Right renal pelvis (tissue), 4 donors: Measurements from ENCODE around the gene DLX2. TPM values are rescaled to one million over a fixed set of nuclear protein-coding genes. Genes with fewer than 3 reads are reported as not detected.

Source experiments
- DNase-seq, 4 donors: peaks; one replicate each; pipeline ENCODE4 v3.0.0-alpha.2; 2013; ENCODE audit warnings: low read depth in 4 of 4, low spot score in 3 of 4, missing footprints in 1 of 4
- polyA plus RNA-seq, 4 donors: library from polyadenylated mRNA; unstranded; fragments of 120-200 nt; gene quantifications; one replicate each; pipeline ENCODE4 v1.2.1, GENCODE V29; 2013; ENCODE audit not compliant: insufficient read length in 4 of 4

Gene DLX2
- polyA plus RNA-seq, 4 donors: 0.08 to 0.25 (median 0.11) TPM

DNA sequence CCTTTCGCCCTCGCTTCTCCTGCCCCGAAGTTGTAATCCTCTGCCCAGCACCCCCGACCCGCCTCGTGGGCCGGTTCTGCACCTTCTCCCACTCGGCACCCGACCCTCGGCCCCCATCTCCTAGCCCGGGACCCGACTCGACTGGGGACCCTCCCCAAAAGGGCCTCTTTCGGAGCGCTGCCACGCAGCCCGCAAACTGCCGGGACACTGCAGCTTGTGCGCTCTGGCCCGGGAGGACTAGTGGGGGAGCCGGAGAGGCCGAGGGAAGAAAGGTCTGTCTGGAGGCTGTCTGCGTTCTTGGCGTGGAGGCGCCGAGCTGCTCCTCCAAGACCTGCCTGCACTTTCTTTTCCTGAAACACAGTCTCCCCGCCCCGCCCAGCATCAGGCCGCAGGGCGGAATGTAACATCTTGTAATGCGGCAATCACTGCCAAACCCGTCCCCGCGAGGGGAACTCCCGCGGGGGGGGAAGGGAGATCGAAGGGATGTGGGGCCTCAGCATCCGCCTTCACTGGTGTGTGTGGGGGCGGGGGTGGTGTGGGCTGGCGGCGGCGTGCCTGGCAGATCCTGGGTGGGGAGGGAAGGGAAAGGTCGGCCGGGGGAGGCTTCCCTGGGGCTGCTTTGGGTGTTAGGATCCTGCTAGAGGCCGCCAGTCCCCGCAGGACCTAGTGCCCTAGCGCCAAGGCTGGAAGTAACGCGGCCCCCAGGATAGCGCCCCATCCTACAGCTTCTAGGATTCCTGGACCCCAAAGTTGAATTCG is 7.4 kb downstream of the DLX2 start:
- DNase-seq: peak in 1 of 4 donors; percentile 21

DNA sequence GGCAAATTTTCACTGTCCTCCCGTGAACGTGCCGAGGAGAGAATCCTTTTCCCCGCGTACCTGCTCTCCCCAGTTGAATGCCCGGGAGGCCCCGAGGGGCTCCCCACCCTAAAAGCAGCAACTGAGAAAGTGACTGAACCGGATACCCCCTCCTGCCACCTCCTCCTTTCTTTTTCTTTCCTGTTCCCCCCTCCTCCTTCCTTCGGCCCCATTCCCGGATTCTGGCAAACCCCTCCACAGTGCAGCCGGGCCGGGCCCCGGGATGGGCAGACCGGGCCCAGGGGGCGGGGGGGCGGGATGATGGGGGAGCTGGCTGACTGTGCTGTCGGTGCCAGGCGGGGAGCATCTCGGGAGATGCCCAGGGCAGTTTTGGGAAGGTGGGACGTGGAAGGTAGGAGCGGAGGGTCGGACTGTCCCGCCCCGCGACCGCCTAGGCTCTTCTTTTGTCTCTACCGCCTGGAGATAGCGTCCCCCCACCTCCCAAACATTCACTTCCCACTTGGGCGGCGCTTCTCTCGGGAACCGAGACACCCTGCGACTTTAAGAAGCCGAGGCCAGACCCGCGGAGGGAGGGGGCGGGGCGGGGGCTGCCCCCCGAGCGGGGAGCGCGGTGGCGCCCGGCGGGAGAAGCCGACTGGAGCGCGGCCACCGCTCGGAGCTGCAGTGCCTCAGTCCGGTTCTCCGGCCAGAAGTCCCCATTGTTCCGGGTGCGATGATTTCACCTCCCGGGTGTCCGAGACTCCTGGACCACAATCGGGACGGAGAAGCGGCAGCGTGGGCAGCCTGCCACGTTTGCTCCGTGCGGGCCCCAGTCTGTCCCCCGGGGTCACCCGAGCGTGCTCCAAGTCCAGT is 8.2 kb downstream of the DLX2 start:
- no peak for DNase-seq

DNA sequence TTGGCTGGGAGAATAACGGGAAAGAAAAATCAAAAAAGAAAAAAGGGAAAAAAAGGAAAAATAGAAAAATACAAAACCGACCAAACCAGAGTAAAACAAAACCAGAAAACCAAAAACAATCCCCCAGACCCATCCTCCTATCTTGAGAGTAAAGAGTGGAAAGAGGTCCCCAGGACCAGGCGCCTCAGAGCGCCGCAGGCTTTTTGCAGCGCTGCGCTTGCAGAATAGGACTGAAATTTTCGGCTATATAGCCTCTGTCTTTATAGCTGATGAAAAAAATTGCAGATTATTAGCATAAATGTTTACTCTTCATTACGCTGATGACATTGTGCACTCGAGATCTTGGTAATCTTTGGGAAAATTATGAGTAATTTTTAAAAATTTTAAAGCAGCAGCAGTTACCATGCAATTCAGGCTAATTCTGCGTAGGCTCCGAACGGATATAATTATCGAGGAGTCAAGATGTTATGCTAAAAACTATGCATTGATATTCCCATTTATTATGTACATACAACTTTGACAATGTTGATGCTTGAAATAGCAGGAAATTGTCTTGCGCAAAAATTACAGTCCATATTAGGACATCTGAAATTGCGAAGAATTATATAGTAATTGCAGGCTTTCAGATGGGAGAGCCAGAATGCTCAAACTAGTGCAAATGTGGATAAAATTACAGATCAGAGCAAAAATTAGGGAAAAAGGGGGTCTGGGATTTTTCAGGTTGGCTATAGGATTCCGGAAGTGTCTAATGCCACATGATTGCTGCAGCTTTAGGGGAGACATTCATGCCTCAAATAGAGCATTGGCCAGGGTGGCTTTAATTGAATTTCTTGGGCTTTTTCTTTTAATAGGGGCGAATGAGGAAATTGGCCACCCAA is 9.0 kb downstream of the DLX2 start:
- DNase-seq: no peak

DNA sequence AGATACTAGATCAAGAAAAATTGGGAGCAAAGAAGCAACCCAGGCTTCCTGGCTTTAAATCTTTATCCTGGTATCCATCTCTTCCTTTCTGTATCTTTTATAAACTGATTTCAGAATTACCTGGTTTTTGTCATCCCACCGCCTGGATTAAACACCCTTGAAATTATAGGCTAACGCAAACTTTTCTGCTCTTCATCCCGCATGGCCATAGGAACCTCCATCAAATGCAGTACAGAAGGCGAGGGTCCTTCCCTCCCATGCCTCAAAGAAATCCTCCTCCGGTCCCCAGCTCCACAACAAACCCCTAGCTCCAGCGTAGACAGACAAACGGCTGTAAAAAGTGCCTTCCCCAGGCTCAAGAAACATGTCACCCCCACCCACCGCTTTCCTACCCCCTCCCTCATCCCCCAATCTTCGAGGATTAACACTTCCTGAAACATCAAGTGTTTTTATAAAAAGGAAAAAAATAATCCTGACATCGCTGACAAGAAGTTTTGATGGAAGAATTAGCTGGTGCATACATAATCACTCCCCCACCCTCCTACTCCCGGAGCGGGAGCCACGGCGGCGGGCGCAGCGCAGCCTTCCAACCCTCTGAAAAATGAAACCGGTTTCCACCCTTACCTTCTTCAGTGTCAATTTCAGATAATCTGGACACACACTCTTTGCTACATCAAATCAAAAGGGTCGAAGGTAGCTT is 9.8 kb downstream of the DLX2 start:
- no peak for DNase-seq

DNA sequence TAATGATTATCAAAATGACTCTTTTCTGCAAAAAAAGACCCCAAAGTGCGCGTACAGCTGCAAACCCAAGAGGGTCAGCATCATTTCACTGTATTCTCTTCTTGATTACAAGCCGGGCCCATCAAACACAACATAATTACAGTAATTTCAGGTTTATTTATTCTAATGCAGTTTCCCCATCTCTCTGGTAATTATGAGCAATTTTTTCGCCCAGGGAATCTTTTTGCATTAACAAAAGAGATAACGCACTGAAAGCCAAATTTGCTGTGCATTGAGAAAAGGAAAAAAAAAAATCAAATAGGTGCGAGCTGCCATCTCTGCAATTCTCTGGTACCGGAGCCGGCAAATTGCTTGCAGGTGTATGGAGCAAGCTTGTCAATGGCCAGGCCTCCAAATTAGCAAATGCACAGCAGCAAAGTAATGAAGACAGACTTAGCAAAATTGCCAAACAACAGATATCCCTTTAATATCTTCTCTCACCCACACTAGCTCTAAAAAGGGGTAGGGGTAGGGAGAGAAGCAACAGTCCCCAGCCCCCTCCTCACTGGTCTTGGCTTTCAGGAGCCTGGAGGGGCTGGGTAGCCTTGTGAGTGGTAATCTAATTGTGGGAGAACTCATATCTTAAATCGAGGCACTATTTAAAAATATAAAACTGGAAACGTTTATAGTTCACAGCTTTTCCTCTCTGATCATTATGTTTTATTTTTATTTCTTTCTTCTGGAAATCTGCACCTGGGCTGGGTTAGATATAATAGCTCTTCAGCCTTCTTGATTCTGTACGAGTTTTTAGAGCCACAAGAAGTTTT is 10.7 kb downstream of the DLX2 start:
- DNase-seq: no peak

DNA sequence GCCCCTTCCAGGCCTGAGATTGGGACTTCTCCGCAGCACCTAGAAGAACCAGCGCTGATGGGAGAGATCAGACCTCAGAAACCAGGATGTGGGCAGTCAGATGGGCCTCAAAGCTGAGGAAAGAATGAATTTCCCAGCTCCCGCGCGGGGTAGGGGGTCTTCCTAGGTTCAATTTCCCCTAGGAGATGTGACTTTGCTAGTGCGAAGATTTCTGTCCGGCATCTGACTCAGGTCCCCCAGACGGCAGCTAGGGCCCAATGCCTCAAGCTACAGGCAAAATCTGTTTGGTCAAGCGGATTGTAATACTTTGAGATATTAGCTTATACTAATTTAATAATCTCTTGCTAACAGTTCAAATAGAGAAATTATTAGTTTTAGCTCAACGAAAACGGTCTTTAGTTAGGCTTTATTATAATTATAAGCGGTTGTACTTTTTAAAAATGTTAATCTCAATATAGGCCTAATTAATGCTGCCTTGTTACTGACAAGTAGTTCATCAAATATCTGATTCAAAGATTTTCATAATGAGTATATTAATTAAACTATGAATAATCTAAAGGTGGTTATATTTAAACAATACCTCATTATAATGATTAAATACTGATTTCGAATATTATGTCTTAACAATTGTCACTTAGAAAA is 11.6 kb downstream of the DLX2 start:
- no peak for DNase-seq

DNA sequence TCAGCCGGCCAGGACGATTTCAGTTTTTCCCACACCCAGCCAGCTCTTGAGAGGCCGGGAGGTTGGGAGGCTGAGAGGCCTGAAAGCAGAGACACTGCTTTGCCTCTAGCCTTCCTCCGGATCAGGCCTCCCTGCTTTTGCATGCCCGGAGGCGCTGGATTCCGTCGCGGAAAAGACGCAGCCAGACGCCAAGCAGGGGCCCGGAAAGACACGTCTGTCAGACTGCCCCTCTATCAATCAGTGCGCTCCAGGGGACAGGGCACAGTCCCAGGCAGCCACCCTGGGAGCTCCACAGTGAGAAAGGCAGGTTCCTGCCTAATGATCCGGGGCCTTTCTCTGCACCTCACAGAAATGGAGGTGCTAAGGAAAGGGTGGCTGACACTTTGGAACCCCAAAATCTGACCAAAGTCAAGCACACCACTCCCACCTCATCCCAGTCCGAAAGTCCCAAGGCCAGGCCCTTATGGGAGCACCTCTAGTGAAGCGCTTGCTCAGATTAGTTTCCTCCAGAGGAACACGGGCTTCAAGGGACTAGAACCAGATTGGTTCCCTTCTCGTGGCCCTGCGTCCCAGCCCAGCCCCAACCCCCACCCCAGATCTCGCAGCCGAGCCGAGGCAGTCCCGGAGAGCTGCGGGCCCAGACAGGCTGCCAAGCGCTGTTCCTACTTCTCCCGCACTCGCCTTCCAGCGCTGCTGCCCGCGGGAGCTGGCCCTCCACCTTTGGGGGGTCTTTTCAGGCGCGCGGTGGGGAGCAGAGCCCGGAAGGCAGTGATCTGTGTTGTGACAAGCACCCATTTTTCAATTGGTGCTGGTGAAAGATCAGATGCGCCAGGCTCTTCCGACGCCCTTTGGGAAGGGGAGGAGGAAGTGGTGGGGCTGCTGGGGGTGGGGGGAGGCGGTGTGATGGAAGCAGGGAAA is 12.4 kb downstream of the DLX2 start:
- no peak for DNase-seq

DNA sequence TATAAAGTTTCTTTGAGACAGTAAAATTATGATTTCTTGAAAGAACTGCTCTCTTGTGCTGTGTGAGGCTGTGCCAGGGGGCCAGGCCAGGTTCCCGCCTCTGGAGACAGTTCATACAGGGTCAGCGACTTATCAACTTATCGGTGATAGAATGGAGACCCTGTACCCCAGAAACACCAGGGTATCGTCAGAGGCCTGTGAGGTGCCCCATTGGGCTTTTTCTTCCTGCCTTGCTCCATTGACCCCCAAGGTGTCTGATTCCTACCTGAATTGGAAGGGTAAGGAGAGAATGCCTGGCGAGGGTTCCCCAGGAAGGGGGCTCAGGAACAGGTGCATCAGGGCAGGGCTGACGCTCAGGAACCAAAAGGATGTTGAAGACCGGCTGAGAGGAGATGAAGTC is 13.1 kb downstream of the DLX2 start:
- no peak for DNase-seq

DNA sequence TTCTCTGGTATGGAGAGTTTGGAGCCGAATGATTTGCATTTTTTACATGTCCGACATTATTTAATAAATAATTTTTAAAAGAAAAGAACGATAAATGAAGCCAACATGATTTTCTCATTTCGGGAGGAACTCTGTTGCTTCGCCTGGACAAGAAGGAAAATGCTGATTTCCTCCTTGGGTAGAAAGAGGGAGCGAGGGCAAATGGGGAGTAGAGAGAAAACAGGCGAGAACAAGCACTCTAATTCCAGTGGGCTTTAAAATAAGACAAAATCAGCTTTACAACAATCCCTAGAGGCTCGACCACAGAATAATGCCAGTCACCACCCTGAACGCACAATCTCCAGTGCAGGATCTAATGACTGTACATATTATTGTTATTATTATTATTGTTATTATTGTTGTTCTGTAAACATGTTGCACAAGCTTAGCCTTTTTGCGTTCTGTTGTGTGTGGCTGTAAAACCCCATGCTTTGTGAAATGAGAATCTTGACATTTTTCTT is 13.6 kb downstream of the DLX2 start:
- DNase-seq: no peak

DNA sequence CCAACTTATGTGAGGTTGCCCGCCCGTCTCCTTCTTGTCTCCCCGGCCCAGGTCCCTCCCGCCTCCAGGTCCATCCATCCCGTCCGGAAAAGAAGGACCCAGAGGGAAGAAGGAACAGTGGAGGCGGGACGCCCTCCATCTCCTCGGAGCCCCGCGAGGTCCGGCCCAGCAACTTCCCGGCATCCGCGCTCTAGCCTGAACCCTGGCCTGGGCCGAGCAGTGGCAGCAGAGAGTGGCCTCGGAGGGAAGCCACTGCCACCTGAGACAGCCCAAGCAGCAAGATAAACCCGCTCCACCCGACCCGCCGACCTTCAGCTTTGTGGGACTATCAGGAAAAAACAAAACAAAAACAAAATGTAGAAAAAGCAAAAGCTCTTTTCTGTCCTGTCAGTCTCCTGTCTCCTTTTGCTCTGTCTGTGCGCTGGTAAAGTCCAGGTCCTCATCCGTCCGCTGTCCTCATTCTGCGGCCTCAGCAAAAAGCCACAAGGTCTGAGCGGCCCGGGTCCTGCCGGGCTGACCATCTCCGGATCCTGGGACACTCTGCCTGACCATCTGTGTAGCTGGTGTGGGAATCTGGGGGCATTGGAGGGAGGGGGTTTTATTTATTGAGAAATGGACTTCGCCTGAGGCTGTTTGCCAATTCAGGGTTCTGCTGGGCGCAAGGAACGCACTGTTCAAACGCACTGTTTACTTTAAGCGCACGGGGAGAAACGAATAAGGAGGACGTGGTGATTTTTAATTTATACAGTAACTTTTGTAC is 14.3 kb downstream of the DLX2 start:
- DNase-seq: peak in 1 of 4 donors; percentile 16

DNA sequence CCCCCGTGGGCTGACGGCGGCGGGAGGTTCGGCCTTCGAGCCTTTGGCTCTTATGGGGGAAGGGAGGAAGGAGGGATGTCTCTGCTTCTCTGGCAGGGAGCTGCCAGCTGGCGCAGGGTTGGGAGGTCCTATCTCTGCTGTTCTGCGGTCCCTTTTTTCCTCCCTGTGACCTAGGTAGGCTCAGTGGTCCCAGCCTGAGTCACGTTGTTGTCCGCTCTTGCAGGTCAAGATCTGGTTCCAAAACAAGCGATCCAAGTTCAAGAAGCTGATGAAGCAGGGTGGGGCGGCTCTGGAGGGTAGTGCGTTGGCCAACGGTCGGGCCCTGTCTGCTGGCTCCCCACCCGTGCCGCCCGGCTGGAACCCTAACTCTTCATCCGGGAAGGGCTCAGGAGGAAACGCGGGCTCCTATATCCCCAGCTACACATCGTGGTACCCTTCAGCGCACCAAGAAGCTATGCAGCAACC is 14.9 kb downstream of the DLX2 start:
- DNase-seq: peak in 1 of 4 donors; percentile 28

DNA sequence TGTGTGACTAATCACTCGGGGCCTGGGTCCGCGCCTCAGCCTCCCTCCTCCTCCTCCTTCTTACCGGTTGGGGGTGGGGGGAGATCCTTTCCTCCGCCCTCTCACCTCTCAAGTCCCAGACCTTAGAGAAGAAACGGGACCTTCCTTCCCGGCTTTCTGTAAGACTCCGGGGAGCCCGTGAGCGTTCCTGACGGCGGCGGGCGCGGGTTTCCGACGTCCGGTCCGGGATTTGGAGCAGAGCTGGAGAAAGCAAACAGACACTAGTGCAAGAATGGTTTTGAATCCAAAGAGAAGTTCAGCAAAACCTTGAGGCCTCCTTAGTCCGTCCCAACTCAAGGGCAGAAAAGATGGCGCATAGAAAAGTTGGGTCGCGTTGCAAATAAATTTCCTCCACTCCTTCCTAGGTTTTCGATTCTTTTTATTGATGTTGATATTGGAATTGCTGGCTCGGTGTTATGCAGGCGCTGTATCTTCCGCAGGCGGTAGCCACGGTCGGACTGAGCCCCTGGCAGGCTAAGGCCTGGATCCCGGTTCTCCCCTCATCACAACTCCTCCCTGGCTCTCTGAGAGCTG is 15.4 kb downstream of the DLX2 start:
- DNase-seq: peak in 1 of 4 donors; percentile 15

DNA sequence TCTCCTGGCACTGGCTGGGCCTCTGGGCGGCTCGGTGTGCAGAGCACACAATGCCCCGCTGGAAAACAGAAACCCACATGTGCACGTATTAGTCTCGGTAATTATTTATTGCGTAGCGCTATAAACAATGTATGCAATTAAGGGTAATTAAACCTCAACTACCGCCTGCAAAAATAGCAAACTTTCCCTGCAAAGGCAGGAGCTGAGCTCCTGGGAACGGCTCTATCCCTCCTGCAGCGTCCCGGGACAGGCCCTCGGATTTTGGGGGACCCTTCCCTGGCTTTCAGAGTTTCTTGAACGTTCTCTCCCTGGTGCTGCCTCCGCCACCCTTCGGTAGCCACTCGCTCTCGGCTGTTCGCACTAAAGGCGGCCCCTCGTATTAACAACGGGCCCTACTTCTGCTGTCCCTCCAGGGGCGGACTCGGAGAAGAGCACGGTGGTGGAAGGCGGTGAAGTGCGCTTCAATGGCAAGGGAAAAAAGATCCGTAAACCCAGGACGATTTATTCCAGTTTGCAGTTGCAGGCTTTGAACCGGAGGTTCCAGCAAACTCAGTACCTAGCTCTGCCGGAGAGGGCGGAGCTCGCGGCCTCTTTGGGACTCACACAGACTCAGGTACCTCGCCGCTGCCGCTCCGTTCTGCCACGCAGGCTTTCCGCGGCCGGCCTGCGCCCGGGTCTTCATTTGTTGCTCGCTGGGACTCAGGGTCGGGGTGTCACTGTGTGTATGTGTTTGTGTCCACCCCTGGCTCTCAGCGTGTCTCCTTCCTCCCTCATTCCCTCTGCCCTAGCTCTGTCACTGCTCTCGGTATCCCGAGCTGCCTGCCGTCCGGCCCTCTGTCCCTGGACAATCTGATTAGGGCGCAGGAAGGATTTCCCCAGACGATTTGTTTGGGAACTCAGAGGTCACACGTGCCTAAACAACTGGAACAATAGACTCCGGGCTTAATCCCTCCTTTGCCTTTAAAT is 16.2 kb downstream of the DLX2 start:
- DNase-seq: peak in 1 of 4 donors; percentile 21

DNA sequence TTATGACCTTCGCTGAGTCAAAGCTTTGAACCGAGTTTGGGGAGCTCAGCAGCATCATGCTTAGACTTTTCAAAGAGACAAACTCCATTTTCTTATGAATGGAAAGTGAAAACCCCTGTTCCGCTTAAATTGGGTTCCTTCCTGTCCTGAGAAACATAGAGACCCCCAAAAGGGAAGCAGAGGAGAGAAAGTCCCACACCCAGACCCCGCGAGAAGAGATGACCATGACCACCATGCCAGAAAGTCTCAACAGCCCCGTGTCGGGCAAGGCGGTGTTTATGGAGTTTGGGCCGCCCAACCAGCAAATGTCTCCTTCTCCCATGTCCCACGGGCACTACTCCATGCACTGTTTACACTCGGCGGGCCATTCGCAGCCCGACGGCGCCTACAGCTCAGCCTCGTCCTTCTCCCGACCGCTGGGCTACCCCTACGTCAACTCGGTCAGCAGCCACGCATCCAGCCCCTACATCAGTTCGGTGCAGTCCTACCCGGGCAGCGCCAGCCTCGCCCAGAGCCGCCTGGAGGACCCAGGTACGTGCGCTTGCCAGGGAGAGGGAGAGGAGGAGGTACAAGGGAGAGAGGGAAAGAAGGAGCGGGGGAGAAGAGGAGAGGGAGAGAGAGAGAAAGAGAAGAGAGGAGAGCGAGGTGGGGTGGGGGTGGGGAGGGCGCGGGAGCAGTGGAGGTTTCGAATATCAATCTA is 17.1 kb downstream of the DLX2 start, which contains the start of gene DLX1:
Gene DLX1, plus strand, starts transcription at position 48 of the 700 bp plus-strand sequence. Its CDS starts 171 bp downstream, at position 219.
- DNase-seq: no peak
